Hematopoietic multipotent progenitor cell treated with erythropoietin and hydrocortisone succinate and interleukin-3 and kit ligand, for 6 days (in vitro differentiated cells): ENCODE measurements around the gene ARAP3.

Experiments used
- DNase-seq: peaks from one replicate; pipeline ENCODE4 v3.0.0-alpha.2; 2015

ARAP3 gene

DNA sequence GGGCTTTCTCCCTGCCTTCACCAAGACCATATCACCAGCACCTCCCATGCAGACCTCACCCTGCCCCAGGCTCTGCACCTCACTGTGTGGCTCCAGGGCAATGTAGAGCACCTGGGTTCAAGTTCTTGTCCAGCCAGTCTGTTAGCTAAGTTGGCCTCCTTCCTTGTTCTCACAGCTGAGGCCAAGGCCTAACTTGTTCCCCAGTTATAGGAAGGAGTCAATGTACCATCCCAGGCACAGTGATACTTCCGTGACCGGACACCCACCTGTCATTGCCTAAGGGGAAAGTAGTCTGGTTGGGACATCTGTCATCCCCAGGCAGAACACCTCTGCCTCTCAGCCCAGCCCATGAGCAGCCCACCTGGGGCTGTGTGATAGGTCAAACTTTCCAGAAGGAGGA is 14.4 kb upstream of the ARAP3 start:
- no peak for DNase-seq

DNA sequence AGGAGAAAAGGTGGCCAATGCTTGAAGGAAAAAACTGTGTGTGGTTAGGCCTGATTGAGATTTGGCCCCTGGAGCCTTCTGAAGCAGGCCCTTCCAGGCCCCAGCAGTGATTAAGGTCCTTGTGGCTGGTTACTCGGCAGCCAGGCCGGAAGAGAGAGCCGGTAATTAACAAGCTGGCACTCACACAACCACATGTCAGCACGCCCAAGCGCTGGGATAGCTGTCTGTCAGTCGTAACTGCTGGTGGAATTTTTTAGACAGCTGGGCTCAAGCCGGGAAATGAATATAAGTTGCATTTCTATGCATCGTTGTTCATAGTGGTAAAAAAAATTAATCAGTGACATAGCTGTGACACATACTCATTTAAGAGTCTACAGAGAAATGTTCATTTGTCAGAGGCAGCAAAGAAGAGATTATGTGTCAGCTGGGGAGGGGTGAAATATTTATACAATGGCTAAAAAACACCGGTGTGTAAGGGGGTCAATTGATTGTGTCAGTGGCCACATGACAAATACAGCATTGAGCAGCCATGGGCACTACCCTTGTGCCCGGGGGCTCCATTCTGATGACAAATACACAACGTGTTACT is 13.7 kb upstream of the ARAP3 start:
- no peak for DNase-seq

DNA sequence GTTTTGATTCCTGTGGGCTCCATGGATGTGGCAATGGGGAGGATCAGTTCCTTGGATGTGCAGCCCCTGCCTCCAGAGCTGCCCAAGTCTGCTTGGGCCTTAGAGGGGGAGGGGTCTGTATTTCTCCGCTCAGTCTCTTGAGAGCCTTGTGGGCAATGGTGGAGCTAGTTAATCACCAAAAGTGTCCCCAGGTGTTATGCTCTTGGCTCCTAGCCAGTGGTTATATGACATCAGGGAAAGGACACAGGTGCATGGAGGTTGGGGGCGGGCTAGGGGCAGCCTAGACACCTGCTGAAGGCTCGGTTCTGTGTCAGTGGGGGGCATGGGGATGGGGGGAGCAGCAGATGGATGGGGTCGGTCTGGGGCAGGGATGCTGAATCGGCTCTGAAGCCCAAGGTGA is 12.4 kb upstream of the ARAP3 start:
- no peak for DNase-seq

GRCh38 chr5:141692919-141693725 is 11.1 kb upstream of the ARAP3 start:
- DNase-seq = no peak

DNA sequence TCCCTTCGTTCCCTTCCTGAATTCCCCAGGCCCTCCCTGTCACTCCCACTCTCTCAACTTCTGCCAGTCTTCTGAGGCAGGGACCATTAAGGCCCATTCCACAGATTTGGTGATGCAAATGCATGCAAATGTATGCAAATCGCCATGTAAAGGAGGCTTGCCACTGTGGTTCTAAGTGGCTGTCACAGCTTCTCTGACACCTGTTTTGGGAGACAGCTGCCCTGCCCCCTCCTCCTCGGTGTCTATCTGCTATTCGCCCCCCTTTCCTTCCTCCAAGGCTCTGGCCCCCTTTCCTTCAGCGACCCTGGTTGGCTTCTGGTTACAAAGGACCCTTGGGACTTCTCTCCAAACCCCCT is 10.5 kb upstream of the ARAP3 start:
- no peak for DNase-seq

DNA sequence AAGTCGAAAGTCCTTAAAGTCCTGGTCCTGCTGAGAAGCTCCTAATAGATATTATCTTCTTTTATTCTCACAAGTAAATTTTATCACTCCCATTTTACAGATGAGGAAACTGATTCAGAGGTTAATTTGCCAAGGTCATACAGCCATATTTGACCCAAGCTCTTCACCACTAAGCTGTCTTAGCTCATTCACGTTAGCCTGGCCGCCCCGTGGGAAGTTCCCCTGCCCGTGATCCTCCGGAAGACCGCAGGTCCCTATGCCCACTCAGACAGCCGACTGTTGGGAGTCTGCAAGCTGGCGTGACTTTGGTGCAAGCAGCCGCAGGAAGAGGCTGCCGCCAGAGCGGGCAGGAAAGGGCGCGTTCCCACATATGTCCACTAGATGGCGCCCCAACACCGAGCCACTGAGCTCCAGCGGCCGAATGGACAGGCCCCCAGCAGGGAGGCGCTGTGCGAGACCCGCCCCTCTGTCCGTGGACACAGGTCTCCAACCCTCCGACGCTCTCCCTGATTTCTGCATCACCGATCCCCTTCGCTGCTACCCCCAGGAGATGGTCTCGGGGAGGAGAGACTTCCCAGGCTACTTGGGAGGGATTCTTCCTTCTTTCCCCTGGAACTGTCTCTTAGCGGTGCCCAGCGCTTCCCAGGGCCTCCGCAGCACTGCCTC is 10.0 kb upstream of the ARAP3 start:
- DNase-seq = peak; percentile 84

DNA sequence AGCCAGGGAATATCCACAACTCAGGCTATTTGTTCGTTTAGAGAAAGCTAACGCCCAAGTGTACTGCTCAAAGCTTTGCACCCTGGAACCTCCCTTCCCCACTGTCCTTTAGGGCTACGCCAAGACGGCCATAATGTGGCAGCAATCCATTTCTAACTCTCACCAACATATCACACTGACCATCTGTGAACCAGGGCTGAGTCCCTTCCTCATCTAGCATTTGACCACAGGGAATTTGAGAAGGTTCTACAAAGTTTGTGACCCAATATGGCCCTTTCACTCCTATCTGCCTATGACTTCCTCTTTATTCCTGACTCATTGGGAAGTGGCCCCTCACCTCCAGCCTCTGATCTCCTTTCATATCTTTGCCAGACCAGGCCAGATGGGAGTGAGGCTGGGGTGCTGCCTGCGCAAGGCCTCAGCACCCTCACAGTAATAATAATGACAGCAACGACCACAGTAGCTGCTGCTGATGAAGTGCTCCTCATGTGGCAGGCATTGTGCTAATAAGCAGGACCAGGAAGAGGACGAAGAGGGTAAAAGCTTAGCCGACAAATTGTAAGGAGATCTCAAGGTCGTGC is 9.3 kb upstream of the ARAP3 start:
- DNase-seq = no peak

DNA sequence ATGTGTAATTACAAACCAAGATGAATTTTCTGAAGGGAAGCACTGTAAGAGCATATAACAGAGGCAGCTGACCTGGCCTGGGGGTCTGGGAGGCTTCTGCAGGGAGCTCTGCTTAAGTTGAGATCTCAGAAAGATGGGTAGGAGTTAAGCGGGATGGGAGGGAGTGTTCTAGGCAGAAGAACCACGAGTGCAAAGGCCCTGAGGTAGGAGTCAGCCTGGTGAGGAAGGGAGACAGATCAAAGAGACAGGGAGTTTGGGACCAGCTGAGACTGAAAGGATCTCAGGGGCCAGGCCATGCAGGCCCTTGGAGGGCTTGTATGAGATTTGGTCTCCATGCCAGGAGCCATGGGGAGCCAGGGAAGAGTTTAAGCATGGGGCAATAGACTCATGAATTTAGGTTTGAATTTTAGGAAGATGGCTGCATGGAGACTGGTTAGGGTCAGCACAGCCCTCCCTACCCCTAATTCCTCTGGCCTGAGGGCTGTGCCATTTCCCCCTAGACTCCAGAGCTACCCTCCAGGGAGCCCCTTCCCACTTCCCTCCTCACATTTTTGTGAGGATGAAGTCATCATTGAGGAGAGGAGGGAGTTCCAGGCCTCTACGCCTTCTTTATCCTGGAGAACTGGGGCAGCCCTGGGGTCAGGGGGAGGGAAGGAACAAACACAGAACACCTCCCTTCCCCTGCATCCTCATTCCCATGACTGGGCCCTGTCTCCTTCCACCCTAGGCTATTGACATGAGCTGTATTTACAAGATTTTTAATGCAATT is 4.8 kb upstream of the ARAP3 start:
- DNase-seq = no peak

DNA sequence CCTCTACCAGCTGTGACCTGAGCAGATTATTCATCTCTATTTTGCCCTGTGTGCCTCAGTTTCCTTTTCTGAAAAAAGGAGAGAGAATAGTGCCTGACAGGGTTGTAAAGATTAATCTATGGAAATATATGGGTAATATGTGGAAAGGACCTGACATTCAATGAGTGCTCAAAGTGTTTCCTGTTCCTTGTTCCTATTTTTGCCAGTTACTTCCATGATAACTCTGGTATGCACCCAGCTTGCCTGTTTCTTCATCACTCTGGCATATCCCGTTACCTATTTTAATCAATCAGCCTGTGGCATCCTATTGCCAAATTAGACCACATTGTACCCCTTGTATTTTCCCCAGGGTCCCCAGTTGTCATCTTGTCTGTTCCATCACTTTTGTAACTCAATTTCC is 3.6 kb upstream of the ARAP3 start:
- no peak for DNase-seq

- no peak for DNase-seq
Measured at GRCh38 chr5:141683596-141684141, 1.6 kb upstream of the ARAP3 start.

GRCh38 chr5:141681295-141681694 is 735 bp downstream of the ARAP3 start:
- no peak for DNase-seq

DNA sequence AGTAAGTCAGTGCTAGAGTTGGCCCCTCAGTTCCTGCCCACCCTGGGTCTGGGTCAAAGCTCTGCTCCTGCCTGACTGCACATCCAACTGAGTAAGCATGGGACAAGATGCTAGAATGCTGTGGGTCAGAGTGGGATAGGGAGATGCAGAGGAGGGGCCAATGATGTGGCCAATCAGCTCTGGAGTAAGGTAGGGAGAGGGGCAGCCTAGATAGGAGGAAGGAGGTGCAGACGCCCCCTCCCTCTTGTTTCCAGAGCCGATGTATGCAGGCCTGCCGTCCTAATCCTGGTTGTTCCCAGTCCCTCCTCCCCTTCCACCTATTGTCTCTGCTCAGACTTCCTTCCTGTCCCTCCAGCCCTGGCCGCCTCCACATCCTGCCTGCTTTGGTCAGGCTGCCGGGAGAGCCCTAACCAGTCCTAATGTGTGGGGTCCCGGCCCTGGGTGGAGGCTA is 1.3 kb downstream of the ARAP3 start:
- DNase-seq = no peak

DNA sequence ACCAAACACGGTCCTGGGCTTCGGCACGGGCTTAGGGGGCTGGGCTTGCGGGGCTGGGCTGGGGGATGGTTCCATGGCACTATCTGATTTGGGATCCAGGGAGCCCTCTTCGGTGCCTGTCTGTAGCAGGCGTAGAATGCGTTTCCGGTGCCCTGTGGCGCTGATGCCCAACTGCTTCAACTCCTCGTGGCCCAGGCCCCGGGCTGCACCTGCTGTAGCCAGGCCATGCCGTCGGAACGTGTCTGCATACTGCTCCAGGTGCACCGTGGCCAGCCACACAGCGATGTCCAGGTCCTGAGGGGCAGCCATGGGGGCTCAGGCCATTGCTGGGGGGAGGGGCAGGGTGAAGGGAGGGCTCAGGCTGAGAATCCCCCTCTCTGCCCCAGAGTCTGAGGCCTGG is 1.9 kb downstream of the ARAP3 start:
- DNase-seq = no peak

DNA sequence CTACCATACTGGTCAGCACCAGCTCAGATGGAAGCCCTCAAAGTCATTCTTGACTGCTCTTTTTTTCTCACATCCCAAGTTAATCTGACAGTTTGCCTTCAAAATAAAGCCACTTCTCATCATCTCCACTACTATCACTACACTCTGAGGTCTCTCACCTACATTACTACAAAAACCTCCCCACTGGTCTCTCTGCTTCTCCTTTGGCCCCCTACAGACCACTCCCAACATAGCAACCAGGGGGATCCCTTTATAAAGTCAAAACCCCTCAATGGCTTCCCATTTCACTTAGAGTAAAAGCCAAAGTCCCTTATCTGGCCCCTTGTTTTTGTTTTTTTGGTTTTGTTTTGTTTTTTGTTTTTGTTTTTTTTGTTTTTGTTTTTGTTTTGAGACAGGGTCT is 4.6 kb downstream of the ARAP3 start:
- peak; percentile 36 for DNase-seq

- no peak for DNase-seq
Measured at GRCh38 chr5:141675672-141676071, 6.4 kb downstream of the ARAP3 start.

DNA sequence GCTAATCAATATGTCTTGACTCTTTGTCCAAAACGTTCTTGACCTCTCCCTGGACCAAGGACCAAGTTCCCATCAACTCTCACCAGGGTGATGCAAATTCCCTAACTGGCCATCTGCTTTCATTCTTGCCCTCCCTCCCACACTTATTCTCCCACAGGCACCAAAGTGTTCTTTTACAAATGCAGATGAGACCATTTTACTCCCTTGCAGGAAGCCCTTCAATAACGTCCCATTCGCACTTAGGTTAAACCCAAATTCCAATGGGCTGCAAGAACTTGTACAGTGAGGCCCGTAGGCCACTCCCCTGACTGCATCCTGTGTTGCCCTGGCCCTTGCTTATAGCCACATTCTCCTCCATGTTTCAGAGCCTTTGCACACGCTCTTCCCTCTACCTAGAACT is 7.3 kb downstream of the ARAP3 start:
- DNase-seq = no peak

DNA sequence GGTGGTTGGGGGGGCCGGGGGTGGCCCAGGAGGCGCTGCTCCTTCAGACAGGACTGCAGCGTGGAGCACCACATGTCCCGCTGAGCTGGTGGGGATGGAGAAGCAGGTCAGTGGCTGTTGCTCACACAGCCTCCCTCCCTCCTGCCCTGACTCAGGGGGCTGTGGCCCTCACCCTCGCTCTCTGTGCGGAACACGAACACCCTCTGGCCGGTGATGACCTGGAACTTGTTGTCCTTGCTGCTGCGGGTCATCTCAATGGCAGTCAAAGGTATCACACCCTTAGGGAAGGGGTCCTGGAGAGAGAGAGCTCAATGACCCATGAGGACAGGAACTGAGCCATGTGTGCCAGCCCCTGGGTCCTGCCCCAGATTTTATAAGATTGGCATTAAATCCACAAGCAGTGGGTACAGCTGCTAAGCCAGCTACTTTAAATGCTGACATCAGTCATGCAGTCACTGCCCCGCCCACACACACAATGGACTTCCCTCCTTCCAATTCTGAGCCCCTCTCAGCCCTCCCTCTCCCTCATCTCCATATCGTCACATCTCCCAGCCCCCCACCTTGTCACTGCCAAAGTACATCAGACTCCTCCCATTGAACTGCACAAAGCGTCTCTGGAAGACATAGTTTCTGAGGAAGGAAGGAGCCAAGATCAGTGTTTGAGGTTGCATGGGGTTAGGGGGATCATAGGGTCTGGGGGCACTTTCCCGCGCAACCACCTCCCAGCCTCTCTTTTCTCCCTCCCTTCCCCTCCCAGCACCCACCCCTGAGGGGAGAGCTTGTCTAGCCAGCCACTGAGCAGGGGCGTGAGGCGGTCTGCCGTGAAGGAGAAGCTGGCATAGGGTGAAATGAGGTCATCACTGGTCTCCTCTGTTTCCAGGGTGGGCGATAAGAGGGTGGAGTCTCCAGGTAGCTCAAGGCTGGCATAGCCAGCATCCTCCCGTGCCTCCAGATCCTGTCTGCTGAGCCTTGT is 8.9 kb downstream of the ARAP3 start:
- no peak for DNase-seq

DNA sequence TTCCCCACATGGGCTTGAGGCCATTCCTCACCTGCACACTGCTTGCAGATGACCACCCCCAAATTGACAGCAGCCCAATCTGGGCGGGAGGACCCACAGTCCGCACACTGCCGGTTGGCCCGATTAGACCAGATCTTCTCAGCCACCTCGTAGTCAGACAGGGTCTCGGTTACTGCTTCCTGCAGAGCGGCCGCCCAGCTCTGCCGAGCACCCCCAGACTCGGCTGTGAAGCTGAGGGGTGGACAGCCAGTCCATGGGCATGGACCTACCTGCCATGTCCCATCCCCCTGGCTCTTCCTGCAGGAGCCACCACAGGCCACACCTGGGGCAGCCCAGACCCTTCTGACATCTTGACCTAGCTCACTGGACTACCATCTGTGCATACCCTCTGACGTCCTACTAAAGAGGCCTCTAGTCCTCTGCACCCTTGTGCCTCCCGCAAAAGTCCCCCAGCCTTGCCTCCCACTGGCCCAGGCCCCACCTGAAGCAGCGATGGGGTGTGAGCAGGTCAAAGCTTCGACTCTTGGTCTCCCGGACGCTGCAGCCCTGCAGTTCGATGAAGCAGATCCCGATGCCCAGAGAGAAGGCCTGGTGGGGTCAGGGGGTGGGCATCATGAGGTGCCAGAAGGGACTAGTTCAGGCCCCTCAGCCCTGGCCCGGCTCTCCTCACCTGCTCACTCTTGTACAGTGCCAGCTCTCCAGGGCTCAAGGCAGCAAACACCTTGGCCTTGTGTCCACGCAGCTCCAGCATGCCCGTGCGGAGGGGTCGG is 9.8 kb downstream of the ARAP3 start:
- no peak for DNase-seq

- no peak for DNase-seq
Measured at GRCh38 chr5:141669520-141669919, 12.5 kb downstream of the ARAP3 start.

DNA sequence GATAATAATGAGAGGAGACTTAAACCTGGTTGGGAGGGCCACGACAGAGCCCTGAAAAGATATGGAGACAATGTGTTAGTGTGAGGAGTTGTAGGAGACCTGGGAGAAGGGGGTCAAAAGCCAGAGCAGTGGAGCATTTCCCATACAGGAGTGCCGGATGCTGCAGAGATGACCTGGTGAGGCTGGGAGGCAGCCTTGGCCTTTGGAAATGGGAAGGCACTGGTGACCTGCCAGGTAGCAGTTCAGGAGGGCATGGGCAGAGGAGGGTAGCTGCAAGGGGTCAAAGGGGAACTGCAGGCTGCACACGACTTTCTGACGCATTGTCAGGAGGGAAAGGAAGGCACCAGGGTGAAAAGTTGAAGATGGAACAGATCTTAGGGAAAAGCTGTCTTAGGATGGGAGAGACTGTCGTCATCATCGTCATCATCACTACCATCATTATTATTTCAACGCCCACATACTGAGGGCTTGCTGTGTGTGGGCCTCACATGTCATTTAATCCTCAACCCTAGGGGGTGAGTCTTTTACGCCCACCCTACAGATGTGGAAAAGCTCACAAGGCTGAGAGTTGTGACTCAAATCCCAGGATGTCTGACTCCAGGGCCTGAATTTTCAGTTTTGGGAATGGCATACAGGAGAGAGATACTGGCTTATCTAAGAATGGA is 13.3 kb downstream of the ARAP3 start:
- no peak for DNase-seq
